Nephron (organoid): ENCODE measurements around the gene CREG2.
A peak's percentile ranks its signal among the peaks of the same experiment; 100 is the strongest.

Experiments
- H3K27ac Mint-ChIP-seq, 3 experiments: 2 replicates each; pipeline ENCODE4 v1.8.0; 2020; ENCODE audit warnings: mixed read lengths in 3 of 3, mild to moderate bottlenecking in 2 of 3, moderate library complexity in 1 of 3
- H3K27me3 Mint-ChIP-seq: 2 replicates; pipeline ENCODE4 v1.8.0; 2021; ENCODE audit warnings: low read depth, mild to moderate bottlenecking, moderate library complexity, mixed read lengths
- H3K36me3 Mint-ChIP-seq: 2 replicates; pipeline ENCODE4 v1.8.0; 2020; ENCODE audit warnings: low read depth, mixed read lengths
- H3K4me1 Mint-ChIP-seq: 2 replicates; pipeline ENCODE4 v1.8.0; 2020; ENCODE audit warnings: mixed read lengths
- H3K4me3 Mint-ChIP-seq, 3 experiments: 2 replicates each; pipeline ENCODE4 v1.8.0; 2020; ENCODE audit warnings: mild to moderate bottlenecking in 3 of 3, mixed read lengths in 3 of 3, moderate library complexity in 2 of 3
- H3K9me3 Mint-ChIP-seq: 2 replicates; pipeline ENCODE4 v1.8.0; 2020; ENCODE audit warnings: mixed read lengths
- TF ChIP-seq, protein P1 (sequence below), 3 experiments: fragments of 200-600 bp; sonication (generic); IDR thresholded peaks; one replicate each; pipeline ENCODE4 v1.5.0; 2021; ENCODE audit warnings: antibody characterized with exemption in 3 of 3; ENCODE audit not compliant: unreplicated experiment in 3 of 3

Gene CREG2, protein sequence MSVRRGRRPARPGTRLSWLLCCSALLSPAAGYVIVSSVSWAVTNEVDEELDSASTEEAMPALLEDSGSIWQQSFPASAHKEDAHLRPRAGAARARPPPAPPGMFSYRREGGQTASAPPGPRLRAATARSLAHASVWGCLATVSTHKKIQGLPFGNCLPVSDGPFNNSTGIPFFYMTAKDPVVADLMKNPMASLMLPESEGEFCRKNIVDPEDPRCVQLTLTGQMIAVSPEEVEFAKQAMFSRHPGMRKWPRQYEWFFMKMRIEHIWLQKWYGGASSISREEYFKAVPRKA

DNA sequence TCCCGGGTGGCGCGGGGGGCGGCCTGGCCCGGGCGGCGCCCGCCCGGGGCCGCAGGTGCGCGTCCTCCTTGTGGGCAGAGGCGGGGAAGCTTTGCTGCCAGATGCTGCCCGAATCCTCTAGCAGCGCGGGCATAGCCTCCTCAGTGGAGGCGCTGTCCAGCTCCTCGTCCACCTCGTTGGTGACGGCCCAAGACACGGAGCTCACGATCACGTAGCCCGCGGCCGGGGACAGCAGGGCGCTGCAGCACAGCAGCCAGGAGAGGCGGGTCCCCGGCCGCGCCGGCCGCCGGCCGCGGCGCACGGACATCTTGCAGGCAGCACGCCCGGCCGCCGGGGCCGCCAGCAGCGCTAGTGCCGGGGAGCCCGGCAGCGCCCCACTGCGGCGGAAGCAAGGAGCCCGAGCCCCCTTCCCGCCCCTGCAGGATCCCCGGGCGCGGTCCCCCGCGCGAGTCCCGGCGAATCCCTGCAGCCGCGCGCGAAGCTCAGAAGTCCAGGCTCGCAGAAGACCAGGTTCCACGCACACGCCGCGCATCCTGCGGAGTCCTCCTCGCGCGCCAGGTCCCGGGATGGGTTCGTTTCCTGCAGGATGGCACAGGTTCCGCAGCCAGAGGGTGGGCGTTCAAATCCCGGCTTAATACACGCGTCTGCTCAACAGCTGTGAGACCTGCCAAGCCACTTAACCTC lies at the start of gene CREG2:
TSS of gene CREG2 (minus strand) at position 353 of the 684 bp plus-strand sequence. CDS start at position 307, 46 bp downstream.
- Mint-ChIP-seq H3K4me3 (peak within 1 kb of the TSS; percentile 71 to 82 (median 81)), H3K27me3 (peaks cover 93% of the 10 kb centered on the region), H3K4me1 (no peaks in the 10 kb centered on the region), H3K27ac (no peak within 1 kb of the TSS), H3K36me3 (no peaks in the 10 kb centered on the region), H3K9me3 (peaks cover 2% of the 10 kb centered on the region)
- TF ChIP-seq, protein P1, sequence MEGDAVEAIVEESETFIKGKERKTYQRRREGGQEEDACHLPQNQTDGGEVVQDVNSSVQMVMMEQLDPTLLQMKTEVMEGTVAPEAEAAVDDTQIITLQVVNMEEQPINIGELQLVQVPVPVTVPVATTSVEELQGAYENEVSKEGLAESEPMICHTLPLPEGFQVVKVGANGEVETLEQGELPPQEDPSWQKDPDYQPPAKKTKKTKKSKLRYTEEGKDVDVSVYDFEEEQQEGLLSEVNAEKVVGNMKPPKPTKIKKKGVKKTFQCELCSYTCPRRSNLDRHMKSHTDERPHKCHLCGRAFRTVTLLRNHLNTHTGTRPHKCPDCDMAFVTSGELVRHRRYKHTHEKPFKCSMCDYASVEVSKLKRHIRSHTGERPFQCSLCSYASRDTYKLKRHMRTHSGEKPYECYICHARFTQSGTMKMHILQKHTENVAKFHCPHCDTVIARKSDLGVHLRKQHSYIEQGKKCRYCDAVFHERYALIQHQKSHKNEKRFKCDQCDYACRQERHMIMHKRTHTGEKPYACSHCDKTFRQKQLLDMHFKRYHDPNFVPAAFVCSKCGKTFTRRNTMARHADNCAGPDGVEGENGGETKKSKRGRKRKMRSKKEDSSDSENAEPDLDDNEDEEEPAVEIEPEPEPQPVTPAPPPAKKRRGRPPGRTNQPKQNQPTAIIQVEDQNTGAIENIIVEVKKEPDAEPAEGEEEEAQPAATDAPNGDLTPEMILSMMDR (IDR thresholded peaks at IDR 0.05; ENCODE audit: unreplicated experiment in 3 of 3), result peak; percentile 52 to 61 (median 60)

DNA sequence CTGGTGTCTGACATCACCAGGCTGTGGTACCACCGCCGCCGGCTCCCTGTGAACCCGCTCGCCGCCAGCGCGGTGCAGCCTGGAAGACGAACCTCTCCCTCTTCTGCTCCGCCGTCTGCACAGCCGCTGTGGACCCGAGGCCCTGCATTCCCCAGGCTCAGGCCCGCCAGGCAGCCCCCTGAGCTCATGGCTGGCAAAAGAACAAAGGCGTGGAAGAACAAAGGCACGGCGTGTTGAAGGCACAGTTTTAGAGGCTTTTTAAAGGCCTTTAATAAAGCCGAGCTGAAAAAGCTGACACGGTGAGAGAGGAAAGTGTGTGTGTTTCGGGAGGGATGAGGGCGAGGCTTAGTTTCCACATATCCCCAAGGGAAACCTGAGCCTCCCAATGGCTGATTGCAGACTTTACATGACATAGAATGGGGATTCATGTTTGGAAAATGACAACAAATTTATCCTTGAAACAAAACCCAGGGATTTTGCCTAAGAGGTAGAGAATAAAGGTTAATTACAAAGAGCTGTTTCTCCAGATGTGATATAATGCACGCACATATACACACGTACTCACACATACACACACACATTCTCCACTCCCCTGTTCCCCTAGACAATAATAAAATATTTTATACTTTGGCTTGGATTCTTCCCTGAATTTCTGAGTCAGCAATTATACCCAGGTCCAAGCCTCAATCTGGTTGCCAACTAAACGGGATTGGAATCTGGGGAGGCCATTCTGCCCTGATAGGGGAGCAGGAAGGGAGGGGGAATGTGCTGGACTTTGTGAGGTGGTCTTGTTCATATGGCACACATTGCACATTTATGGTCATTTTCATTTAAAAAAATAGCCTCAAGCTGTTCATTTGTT lies 47.9 kb upstream of the CREG2 start:
- Mint-ChIP-seq H3K4me3 (peak overlapping the region; percentile 15 to 74 (median 65)), H3K27ac (peak overlapping the region; percentile 74 to 90 (median 90))

DNA sequence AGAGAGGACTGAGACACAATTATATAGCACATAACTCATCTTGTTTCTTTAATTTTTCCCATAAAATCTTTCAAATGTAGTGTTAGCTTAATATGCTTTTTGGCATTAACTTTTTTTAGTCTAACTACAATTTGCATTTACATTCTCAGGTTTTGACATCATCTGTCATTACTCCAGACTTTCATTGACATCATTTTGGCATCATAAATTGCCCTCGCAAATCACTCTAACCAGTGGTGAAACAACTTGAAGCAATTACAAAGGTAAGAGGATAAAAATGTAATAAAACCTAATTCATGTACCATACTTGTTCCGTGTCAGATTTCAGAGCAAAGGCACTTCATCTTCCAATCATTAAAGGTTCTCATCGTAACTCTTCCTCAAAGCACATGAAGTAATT lies 46.2 kb upstream of the CREG2 start:
- peak overlapping the region in 2 of 3 experiments; percentile 20 to 31 for H3K27ac Mint-ChIP-seq
- TF ChIP-seq, protein P1 (IDR thresholded peaks at IDR 0.05; ENCODE audit: unreplicated experiment in 3 of 3), result no peak
- no peaks in the 10 kb centered on the region for H3K36me3 Mint-ChIP-seq
- H3K4me3 Mint-ChIP-seq, result no peak overlapping the region
- peaks cover 35% of the 10 kb centered on the region for H3K4me1 Mint-ChIP-seq
- no peaks in the 10 kb centered on the region for H3K9me3 Mint-ChIP-seq
- H3K27me3 Mint-ChIP-seq, result peaks cover 10% of the 10 kb centered on the region

More for the DNA sequence above, 47.9 kb upstream of the CREG2 start:
- Mint-ChIP-seq H3K36me3 (no peaks in the 10 kb centered on the region), H3K9me3 (no peaks in the 10 kb centered on the region), H3K4me1 (peaks cover 44% of the 10 kb centered on the region), H3K27me3 (peaks cover 10% of the 10 kb centered on the region)
- TF ChIP-seq, protein P1 (IDR thresholded peaks at IDR 0.05; ENCODE audit: unreplicated experiment in 3 of 3), result no peak

DNA sequence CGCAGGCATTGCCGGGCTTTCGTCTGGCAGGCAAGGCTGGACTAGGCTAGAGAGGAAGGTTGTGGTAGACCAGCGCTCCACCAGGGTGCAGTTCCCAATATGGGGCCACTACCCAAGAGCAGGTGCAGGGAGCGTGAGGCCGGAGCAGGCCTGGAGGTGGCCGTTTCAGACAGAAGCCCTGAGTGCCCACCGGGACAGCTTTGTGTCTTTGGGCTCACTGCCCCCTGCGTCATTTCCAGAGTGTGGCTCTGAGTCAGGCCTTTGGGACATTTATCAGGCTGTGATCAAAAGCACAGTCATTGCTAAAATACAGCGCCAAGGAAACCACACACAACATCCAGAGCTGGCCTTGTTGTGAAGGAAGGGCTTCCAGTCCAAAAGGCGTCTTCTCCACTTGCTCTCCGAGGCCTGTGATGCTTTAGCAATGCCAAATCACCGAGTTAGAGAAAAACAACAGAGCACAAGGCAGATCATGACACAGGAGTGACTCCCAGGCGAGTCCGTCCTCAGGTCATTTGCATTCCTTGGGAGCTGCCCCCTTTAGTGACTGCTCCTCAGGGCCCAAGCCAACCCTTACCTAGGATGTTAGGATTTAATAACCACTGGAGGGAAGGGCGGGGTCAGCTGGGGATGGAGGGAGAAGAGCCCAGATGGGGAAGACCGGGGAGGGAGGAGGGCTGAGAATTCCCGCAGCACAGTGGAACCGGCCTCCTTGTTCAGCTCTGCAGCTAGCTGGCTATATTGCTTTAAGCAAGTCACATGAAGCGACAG lies 45.3 kb upstream of the CREG2 start:
- TF ChIP-seq, protein P1 (IDR thresholded peaks at IDR 0.05; ENCODE audit: unreplicated experiment in 3 of 3), result no peak
- Mint-ChIP-seq H3K4me3 (no peak overlapping the region), H3K36me3 (no peaks in the 10 kb centered on the region), H3K4me1 (peaks cover 37% of the 10 kb centered on the region), H3K9me3 (no peaks in the 10 kb centered on the region), H3K27me3 (peaks cover 11% of the 10 kb centered on the region), H3K27ac (no peak overlapping the region)

DNA sequence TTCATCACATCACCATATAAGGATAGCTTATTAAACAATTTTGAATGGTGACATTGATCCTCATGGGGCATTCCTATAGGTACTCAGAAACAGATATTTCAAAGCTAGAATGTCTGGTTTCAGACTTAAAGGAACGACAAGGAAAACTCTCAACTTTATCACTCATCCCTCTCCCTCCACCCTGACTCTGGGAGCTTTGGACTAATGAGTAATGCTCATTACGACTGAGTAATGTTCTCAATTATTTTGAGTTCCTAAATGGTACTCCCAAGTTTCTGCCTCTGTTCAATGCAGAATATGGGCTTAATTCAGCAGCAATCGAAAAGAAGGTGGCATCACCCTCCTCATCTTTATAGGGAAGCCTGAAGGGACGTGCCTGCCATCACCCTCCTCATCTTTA lies 44.2 kb upstream of the CREG2 start:
- Mint-ChIP-seq H3K4me3 (no peak overlapping the region), H3K4me1 (peaks cover 35% of the 10 kb centered on the region), H3K36me3 (no peaks in the 10 kb centered on the region), H3K27ac (no peak overlapping the region), H3K9me3 (no peaks in the 10 kb centered on the region), H3K27me3 (peaks cover 11% of the 10 kb centered on the region)
- TF ChIP-seq, protein P1 (IDR thresholded peaks at IDR 0.05; ENCODE audit: unreplicated experiment in 3 of 3), result no peak
